Right cardiac atrium (tissue), 5 donors: Measurements from ENCODE around the gene C12orf76. TPM values are rescaled to one million over a fixed set of nuclear protein-coding genes. Genes with fewer than 3 reads are reported as not detected.

Source experiments
- ATAC-seq, 2 donors: fragments of 200-7000 bp; cut with Tn5 transposase; one replicate each; pipeline versions ENCODE4 v1.8.0 to v1.9.1; 2020; ENCODE audit warnings: moderate library complexity in 2 of 2, mild to moderate bottlenecking in 1 of 2
- DNase-seq, 3 donors: peaks; one replicate each; pipeline ENCODE4 v3.0.0-alpha.2; 2020
- H3K27ac ChIP-seq: one replicate; pipeline ENCODE4 v1.5.1; 2013; ENCODE audit warnings: mild to moderate bottlenecking, low read length, control low read depth, moderate library complexity
- H3K27me3 ChIP-seq: one replicate; pipeline ENCODE4 v1.6.1; 2013; ENCODE audit not compliant: control insufficient read depth, insufficient read depth
- H3K4me1 ChIP-seq: one replicate; pipeline ENCODE4 v1.6.1; 2013; ENCODE audit warnings: low read length; ENCODE audit not compliant: control insufficient read depth, insufficient read depth
- H3K4me3 ChIP-seq: one replicate; pipeline ENCODE4 v1.5.1; 2013; ENCODE audit warnings: low read length, control low read depth
- H3K9me3 ChIP-seq: one replicate; pipeline ENCODE4 v1.6.1; 2013; ENCODE audit warnings: low read length; ENCODE audit not compliant: control insufficient read depth
- WGBS: extraction: QIAGEN DNeasy Blood & Tissue Kit; methylation state at CpG from one replicate; pipeline ENCODE4 v1.1.7; 2013; 5-methylcytosine and 5-hydroxymethylcytosine counted together
- intact Hi-C, 4 donors: fragments of 100-400 bp; cut with DNase I; formaldehyde crosslinking; loops; one replicate each; pipeline versions ENCODE4 v1.11.0 to v1.14.0; 2022 to 2023
- polyA plus RNA-seq: library from polyadenylated mRNA; stranded (reverse); fragments of 200-250 nt; gene quantifications from one replicate; pipeline ENCODE4 v1.2.3, GENCODE V29; 2013
- total RNA-seq, 4 donors: library from RNA; stranded (reverse); fragmentation: NEBNext Ultra II Directional; extraction: Animal tissue kit (Norgen Biotek cat#: 25700); gene quantifications; one replicate each; pipeline ENCODE4 v1.2.1, GENCODE V29; 2021
- donor health status: healthy with polysubstance abuse.
- donor health status: DM: no; HTN: yes; CAD: no.
- donor health status: DM: no; HTN: no; CAD: no.
- donor health status: DM: no; HTN: yes; CAD: no; lungs with severe emphysema.
- donor health status: DM: yes; HTN: yes; CAD: no.

The C12orf76 gene
- total and polyA plus RNA-seq, 5 donors = 5.7 to 7.0 (median 6.8) TPM

GRCh38 chr12:110039085-110039807 is 9.1 kb downstream of the C12orf76 start:
- ATAC-seq = no peak
- DNase-seq = no peak
- Histone ChIP-seq H3K27me3 (no peaks in the 10 kb centered on the region), H3K4me1 (peaks cover 4% of the 10 kb centered on the region), H3K27ac (no peak overlapping the region), H3K9me3 (no peaks in the 10 kb centered on the region), H3K4me3 (no peak overlapping the region)
- 69% methylated on average over 5 of the region's 5 CpGs for WGBS
- intact Hi-C loops = no loop called here

- DNase-seq = no peak
- H3K27me3 ChIP-seq = no peaks in the 10 kb centered on the region
- 71% methylated on average over 5 of the region's 5 CpGs for WGBS
- no peaks in the 10 kb centered on the region for H3K9me3 ChIP-seq
- ATAC-seq = no peak
- H3K4me1 ChIP-seq = peaks cover 4% of the 10 kb centered on the region
- H3K4me3 ChIP-seq = no peak overlapping the region
- intact Hi-C loops = no loop called here
- no peak overlapping the region for H3K27ac ChIP-seq
These were observed 9.6 kb downstream of the C12orf76 start for GRCh38 chr12:110038741-110039084.

GRCh38 chr12:110037315-110037714 is 11.0 kb downstream of the C12orf76 start:
- peak overlapping the region; percentile 9 for H3K27ac ChIP-seq
- H3K4me3 ChIP-seq = no peak overlapping the region
- no peak for DNase-seq
- ATAC-seq = peak; percentile 7 to 15
- no peaks in the 10 kb centered on the region for H3K27me3 ChIP-seq
- no peaks in the 10 kb centered on the region for H3K4me1 ChIP-seq
- no peaks in the 10 kb centered on the region for H3K9me3 ChIP-seq
- 68% methylated on average over 5 of the region's 5 CpGs for WGBS
- intact Hi-C loops = no loop called here

GRCh38 chr12:110035534-110036104 is 12.7 kb downstream of the C12orf76 start:
- Histone ChIP-seq H3K27me3 (no peaks in the 10 kb centered on the region), H3K4me3 (no peak overlapping the region), H3K9me3 (no peaks in the 10 kb centered on the region), H3K4me1 (no peaks in the 10 kb centered on the region), H3K27ac (no peak overlapping the region)
- WGBS = 94% methylated on average over 7 of the region's 7 CpGs
- no peak for DNase-seq
- no peak for ATAC-seq
- intact Hi-C loops = no loop called here

GRCh38 chr12:110033888-110034287 is 14.4 kb downstream of the C12orf76 start:
- Histone ChIP-seq H3K4me3 (no peak overlapping the region), H3K27me3 (no peaks in the 10 kb centered on the region), H3K27ac (no peak overlapping the region), H3K4me1 (no peaks in the 10 kb centered on the region), H3K9me3 (no peaks in the 10 kb centered on the region)
- no peak for ATAC-seq
- no peak for DNase-seq
- WGBS = 93% methylated on average over 3 of the region's 3 CpGs
- intact Hi-C loops = no loop called here

- Histone ChIP-seq H3K4me1 (no peaks in the 10 kb centered on the region), H3K27me3 (no peaks in the 10 kb centered on the region), H3K9me3 (no peaks in the 10 kb centered on the region), H3K4me3 (no peak overlapping the region), H3K27ac (no peak overlapping the region)
- intact Hi-C loops = no loop called here
- ATAC-seq = no peak
- no peak for DNase-seq
- WGBS = 85% methylated on average over 2 of the region's 2 CpGs
These were observed 19.0 kb downstream of the C12orf76 start for GRCh38 chr12:110029290-110029815.

- Histone ChIP-seq H3K4me3 (no peak overlapping the region), H3K4me1 (peaks cover 4% of the 10 kb centered on the region), H3K9me3 (no peaks in the 10 kb centered on the region), H3K27ac (no peak overlapping the region), H3K27me3 (no peaks in the 10 kb centered on the region)
- WGBS = 84% methylated on average over 6 of the region's 6 CpGs
- ATAC-seq (no peak), DNase-seq (no peak)
- intact Hi-C loops = no loop called here
These were observed 20.0 kb downstream of the C12orf76 start for GRCh38 chr12:110028323-110028722.

GRCh38 chr12:110024051-110024450 is 24.3 kb downstream of the C12orf76 start:
- ATAC-seq (no peak), DNase-seq (no peak)
- intact Hi-C loops = no loop called here
- WGBS = 77% methylated on average over 2 of the region's 2 CpGs
- Histone ChIP-seq H3K4me1 (peaks cover 4% of the 10 kb centered on the region), H3K27me3 (no peaks in the 10 kb centered on the region), H3K4me3 (no peak overlapping the region), H3K27ac (no peak overlapping the region), H3K9me3 (no peaks in the 10 kb centered on the region)

GRCh38 chr12:110023059-110023980 is 25.0 kb downstream of the C12orf76 start:
- peak in 1 of 3 donors; percentile 41 for DNase-seq
- Histone ChIP-seq H3K4me1 (peaks cover 4% of the 10 kb centered on the region), H3K27me3 (no peaks in the 10 kb centered on the region), H3K9me3 (no peaks in the 10 kb centered on the region), H3K4me3 (no peak overlapping the region), H3K27ac (no peak overlapping the region)
- 64% methylated on average over 5 of the region's 5 CpGs for WGBS
- intact Hi-C loops = no loop called here
- peak in 1 of 2 donors; percentile 15 for ATAC-seq

GRCh38 chr12:110020956-110021355 is 27.4 kb downstream of the C12orf76 start:
- no peaks in the 10 kb centered on the region for H3K9me3 ChIP-seq
- H3K27me3 ChIP-seq = no peaks in the 10 kb centered on the region
- H3K4me3 ChIP-seq = no peak overlapping the region
- DNase-seq = no peak
- H3K4me1 ChIP-seq = peaks cover 4% of the 10 kb centered on the region
- intact Hi-C loops = no loop called here
- no peak for ATAC-seq
- no peak overlapping the region for H3K27ac ChIP-seq
- 84% methylated on average over 4 of the region's 4 CpGs for WGBS

- peak in 1 of 2 donors; percentile 42 for ATAC-seq
- no peak overlapping the region for H3K4me3 ChIP-seq
- no peaks in the 10 kb centered on the region for H3K9me3 ChIP-seq
- no peaks in the 10 kb centered on the region for H3K27me3 ChIP-seq
- no peak overlapping the region for H3K27ac ChIP-seq
- WGBS = 45% methylated on average over 2 of the region's 2 CpGs
- intact Hi-C loops = no loop called here
- H3K4me1 ChIP-seq = no peaks in the 10 kb centered on the region
- no peak for DNase-seq
These were observed 33.2 kb downstream of the C12orf76 start for GRCh38 chr12:110015132-110015531.
